GF-D8 (cell line): ENCODE data around the gene MNT.

Experiments
- DNase-seq: peaks from one replicate; lab custom pipeline; 2025; lab: John Stamatoyannopoulos, UW

MNT gene

GRCh38 chr17:2395258-2396181, 5.3 kb downstream of the MNT start:
- DNase-seq = peak; percentile 35

GRCh38 chr17:2394775-2395201, 6.1 kb downstream of the MNT start:
- DNase-seq = no peak

GRCh38 chr17:2393954-2394749, 6.7 kb downstream of the MNT start:
- no peak for DNase-seq

- DNase-seq = peak; percentile 39
These were observed 7.5 kb downstream of the MNT start for GRCh38 chr17:2393174-2393953.

GRCh38 chr17:2392252-2393173, 8.3 kb downstream of the MNT start:
- peak; percentile 78 for DNase-seq

GRCh38 chr17:2391597-2392251, 9.1 kb downstream of the MNT start:
- no peak for DNase-seq

GRCh38 chr17:2390199-2390836, 10.5 kb downstream of the MNT start:
- DNase-seq = no peak

GRCh38 chr17:2388683-2389055, 12.2 kb downstream of the MNT start:
- DNase-seq = no peak

GRCh38 chr17:2388020-2388682, 12.7 kb downstream of the MNT start:
- DNase-seq = no peak

GRCh38 chr17:2387086-2388019, 13.5 kb downstream of the MNT start:
- DNase-seq = no peak

GRCh38 chr17:2386400-2387085, 14.3 kb downstream of the MNT start:
- DNase-seq = no peak

- DNase-seq = no peak
These were observed 15.3 kb downstream of the MNT start for GRCh38 chr17:2385240-2386210.

- DNase-seq = no peak
These were observed 16.3 kb downstream of the MNT start for GRCh38 chr17:2384439-2385127.

- peak; percentile 3 for DNase-seq
These were observed 17.2 kb downstream of the MNT start for GRCh38 chr17:2383628-2384167.

- DNase-seq = no peak
These were observed 19.8 kb downstream of the MNT start for GRCh38 chr17:2380950-2381649.
